Stimulated activated naive CD8-positive, alpha-beta T cell treated with anti-CD3 and anti-CD28 coated beads, Interleukin-15, Interleukin-2, amounts not matched to agents 100 ng/mL and 50 ng/mL, for 24 hours (primary cell): ENCODE data around the gene DLX4.

Experiments used
- H3K27ac Mint-ChIP-seq: one replicate; pipeline ENCODE4 v1.8.0; 2021; ENCODE audit warnings: mild to moderate bottlenecking, mixed read lengths
- H3K27me3 Mint-ChIP-seq: one replicate; pipeline ENCODE4 v1.8.0; 2021; ENCODE audit warnings: mixed read lengths
- H3K36me3 Mint-ChIP-seq: one replicate; pipeline ENCODE4 v1.8.0; 2021; ENCODE audit warnings: low read depth, mixed read lengths
- H3K4me1 Mint-ChIP-seq: one replicate; pipeline ENCODE4 v1.8.0; 2021; ENCODE audit warnings: low read depth, mixed read lengths
- H3K4me3 Mint-ChIP-seq: one replicate; pipeline ENCODE4 v1.8.0; 2021; ENCODE audit warnings: mild to moderate bottlenecking, mixed read lengths
- H3K9me3 Mint-ChIP-seq: one replicate; pipeline ENCODE4 v1.8.0; 2021; ENCODE audit warnings: mixed read lengths

DLX4 gene

DNA sequence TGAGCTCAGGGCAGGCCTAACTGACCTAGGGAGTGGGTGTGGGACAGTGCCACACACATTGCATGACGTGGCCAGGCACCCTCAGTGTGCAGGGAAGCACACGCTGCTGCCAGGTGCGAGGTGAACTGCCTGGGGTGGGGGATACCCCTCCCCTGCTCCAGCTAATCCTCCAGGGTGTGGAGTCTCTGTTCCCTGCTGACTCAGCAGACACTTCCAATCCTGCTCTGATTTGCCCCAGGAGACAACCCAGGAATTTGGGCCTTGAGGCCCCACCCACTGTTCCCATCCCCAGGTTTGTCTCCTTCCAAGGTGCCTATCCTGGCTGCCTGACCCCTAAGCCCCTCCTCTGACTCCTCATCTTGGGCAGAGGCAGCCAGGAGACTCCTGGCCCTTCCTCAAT is 15.3 kb downstream of the DLX4 start:
- Mint-ChIP-seq H3K27ac (no peak overlapping the region), H3K9me3 (no peaks in the 10 kb centered on the region), H3K36me3 (no peaks in the 10 kb centered on the region), H3K4me3 (no peak overlapping the region), H3K27me3 (peaks cover 48% of the 10 kb centered on the region), H3K4me1 (no peaks in the 10 kb centered on the region)

DNA sequence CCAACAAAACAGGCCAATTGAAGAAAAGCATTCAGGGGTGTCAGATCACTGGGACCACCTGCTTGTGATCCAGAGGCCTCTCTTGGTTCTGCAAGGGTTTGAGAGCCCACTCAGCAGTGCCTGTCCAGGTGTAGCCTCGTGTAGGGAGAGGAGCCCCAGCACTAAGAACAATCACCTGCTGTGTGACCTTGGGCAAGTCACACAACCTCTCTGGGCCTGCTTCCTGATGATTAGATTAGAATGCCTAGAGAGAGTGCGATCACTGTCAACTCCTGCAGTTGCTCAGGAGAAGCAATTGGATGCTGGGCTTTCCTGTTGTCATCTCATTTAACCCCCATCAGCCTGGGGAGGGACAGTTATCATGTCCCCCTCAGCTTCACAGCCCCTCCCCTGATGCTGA is 15.8 kb downstream of the DLX4 start:
- Mint-ChIP-seq H3K36me3 (no peaks in the 10 kb centered on the region), H3K27me3 (peaks cover 47% of the 10 kb centered on the region), H3K27ac (no peak overlapping the region), H3K4me1 (no peaks in the 10 kb centered on the region), H3K4me3 (no peak overlapping the region), H3K9me3 (no peaks in the 10 kb centered on the region)

DNA sequence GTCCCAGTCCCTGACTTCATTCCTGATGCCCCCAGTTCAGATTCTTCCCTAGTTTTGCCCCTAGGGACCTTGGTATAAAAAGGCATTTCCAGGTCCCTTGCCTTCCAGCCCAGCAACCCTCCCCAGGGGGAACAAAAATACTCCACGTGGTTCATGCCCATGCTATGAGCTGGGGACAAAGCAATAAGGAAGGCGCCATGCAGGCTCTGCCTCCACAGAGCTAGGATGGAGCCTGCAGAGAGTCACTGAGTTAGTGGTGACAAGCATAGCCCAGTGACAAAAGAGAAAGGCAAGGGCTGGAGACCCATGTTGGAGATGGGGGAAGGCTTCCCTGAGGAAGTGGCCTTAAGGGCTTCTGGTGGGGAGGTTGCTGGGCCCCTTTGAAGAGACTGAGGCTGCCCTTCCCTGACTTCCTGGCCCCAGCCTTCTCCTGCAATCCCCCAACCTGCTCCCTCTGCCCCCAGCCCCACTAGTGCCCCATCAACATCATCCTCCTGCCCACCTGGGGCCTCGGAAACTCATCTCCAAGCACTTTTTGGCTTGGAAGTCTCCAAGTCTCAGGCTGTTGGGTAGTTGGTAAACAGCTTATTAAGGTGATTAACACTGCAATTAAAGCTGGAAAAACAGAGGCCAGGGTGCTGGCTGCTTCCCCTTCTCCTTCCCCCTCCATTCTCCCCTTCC is 16.5 kb downstream of the DLX4 start:
- Mint-ChIP-seq H3K4me3 (no peak overlapping the region), H3K4me1 (no peaks in the 10 kb centered on the region), H3K27me3 (peaks cover 54% of the 10 kb centered on the region), H3K36me3 (no peaks in the 10 kb centered on the region), H3K27ac (no peak overlapping the region), H3K9me3 (no peaks in the 10 kb centered on the region)

DNA sequence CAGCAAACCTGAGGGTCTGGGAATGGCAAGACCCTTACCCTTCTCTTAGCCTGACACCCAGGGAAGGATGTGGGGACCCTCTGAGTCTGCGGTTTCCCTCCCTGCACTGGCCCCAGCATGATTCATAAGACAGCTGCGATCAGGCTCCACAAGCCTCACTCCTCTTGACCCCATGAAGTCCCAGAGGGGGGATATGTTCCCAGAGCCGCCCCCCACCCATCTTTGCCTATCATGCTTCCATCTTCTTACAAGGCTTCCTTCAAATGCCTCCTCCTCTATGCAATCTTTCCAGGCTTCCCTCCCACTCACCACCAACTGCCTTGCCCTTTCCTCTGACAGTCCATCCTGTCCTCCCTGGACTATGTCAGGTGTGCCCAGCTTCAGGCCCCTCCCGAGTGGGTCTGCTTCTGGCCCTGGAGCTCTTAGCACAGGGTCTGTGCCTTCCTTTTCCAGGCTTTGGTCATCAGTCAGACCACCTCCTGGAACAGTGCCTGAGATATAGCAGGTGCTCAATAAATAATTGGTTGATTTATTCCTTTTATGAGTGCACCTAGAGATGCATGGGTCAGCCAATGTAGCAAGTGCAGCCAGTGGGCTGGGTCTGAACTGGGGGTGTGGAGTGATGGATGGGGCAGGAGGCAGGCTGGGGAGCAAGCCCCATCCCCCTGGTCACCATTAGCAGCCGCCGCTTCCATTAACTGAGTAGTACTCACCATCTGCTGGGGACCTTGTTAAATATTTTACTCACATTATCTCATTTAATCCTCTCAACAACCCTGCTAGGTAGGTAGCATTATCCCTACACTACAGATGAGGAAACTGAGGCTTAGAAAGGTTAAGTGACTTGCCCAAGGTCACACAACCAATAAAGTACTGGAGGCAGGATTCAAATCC is 17.7 kb downstream of the DLX4 start:
- Mint-ChIP-seq H3K4me1 (no peaks in the 10 kb centered on the region), H3K27me3 (peaks cover 55% of the 10 kb centered on the region), H3K4me3 (no peak overlapping the region), H3K36me3 (no peaks in the 10 kb centered on the region), H3K27ac (no peak overlapping the region), H3K9me3 (no peaks in the 10 kb centered on the region)

DNA sequence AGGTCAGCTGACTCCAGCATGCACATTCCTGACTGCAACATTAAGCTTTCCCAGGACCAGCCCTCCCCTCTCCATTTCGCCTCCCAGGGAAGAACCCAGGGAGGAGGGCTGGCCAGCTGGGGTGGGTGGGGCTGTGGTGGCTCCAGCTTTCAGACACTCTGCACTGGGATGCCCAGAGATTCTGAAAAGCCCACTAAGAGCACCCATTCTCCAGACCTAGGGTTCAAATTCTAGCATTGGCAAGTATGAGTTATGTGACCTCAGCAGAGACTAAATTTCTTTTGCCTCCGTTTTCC is 18.2 kb downstream of the DLX4 start:
- Mint-ChIP-seq H3K27me3 (peaks cover 55% of the 10 kb centered on the region), H3K4me1 (no peaks in the 10 kb centered on the region), H3K27ac (no peak overlapping the region), H3K4me3 (no peak overlapping the region), H3K9me3 (no peaks in the 10 kb centered on the region), H3K36me3 (no peaks in the 10 kb centered on the region)

DNA sequence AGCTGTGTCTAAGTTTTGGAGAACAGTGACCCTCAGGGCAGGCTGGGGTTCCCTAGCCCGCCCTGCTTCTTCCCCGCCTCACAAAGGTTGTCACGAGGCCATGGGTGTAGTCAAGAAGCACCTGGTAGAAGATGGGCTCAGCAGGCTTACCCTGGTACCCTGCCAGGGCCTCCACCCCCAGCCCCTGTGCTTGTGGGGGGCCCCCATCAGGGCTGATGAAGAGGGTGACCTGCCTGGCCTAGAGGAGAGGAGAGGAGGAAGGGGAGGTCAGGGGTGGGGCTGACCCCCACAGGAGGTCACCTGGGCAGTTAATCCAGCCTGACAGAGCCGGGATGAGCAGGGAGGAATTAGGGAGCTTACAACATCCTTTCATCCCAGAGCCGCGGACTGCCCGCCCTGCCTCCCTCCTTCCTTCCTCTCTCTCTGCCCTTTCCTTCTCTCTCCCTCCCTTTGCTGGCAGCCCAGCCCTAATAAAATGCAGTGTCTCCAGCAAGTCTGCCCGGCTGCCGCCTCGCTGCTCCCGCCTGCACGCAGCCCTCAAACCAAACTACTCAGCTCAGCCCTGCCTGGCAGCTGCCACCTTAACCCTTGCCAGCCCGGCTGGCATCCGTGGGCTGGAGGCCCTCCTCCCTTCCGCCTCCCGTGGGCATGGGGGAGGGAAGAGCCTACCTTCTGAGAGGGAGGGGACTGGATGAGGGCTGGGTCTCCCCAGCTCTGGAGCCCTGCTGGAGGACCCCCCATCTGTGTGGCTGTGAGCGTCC is 18.9 kb downstream of the DLX4 start:
- H3K4me3 Mint-ChIP-seq, result no peak overlapping the region
- H3K27ac Mint-ChIP-seq, result no peak overlapping the region
- peaks cover 59% of the 10 kb centered on the region for H3K27me3 Mint-ChIP-seq
- H3K9me3 Mint-ChIP-seq, result no peaks in the 10 kb centered on the region
- H3K4me1 Mint-ChIP-seq, result peaks cover 2% of the 10 kb centered on the region
- no peaks in the 10 kb centered on the region for H3K36me3 Mint-ChIP-seq

DNA sequence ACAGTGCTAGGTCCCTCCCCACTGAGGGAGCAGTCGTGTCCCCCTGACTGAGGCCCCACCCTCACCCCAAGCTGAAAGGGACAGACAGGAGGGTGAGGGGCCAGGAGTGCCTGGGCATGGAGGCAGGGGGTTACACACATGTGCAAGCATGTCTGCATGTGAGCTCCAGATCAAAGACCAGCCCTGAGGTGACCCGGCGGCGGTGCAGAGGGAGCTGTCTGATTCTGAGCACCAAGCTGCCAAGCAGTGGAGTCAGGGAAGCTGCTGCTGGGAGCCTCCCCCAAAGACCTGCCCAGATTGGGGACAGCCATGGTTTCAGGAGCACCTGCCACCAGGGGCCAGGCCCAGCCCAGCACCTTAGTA is 20.5 kb downstream of the DLX4 start:
- H3K36me3 Mint-ChIP-seq, result no peaks in the 10 kb centered on the region
- H3K4me1 Mint-ChIP-seq, result peaks cover 12% of the 10 kb centered on the region
- no peak overlapping the region for H3K4me3 Mint-ChIP-seq
- peaks cover 64% of the 10 kb centered on the region for H3K27me3 Mint-ChIP-seq
- H3K9me3 Mint-ChIP-seq, result no peaks in the 10 kb centered on the region
- H3K27ac Mint-ChIP-seq, result no peak overlapping the region

DNA sequence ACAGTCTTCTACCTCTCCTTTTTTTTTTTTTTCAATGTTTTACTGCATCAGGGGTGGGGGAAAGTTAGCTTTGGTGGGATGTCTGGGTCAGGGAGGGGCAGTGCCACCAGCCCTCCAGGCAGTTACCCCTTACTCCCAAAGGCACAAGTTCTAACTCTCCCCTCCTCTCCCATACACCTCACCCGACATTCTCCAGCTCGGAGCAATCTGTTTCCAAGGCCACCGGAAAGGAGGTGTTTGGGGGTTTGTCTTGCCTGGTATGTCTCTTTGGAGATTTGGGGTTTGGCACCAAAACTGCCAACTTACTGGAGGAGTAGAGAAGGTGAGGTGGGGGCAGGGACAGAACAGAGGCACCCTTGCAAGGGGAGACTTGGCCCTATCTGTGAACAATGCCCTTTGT is 21.3 kb downstream of the DLX4 start:
- Mint-ChIP-seq H3K9me3 (no peaks in the 10 kb centered on the region), H3K4me3 (no peak overlapping the region), H3K27ac (no peak overlapping the region), H3K27me3 (peaks cover 72% of the 10 kb centered on the region), H3K4me1 (peaks cover 19% of the 10 kb centered on the region), H3K36me3 (no peaks in the 10 kb centered on the region)

DNA sequence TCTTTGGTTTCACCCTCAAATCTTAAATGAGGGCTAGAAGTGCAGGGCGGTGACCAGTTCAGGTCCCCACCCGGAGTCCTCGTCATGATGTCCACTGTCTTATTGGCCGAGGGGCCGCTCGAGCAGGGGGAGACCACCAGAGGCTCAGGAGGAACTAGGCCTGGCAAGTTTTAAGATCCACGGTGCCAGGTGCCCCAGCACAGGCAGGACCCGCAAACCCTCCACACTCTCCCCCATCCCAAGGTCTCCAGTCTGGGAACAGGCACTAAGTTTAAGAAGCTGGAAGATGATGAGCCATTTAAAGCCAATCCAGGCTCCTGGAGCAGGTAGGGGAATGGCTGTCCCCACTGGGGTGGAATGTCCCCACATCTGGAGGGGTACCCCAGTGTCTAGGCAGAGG is 21.9 kb downstream of the DLX4 start:
- no peak overlapping the region for H3K4me3 Mint-ChIP-seq
- no peaks in the 10 kb centered on the region for H3K9me3 Mint-ChIP-seq
- no peak overlapping the region for H3K27ac Mint-ChIP-seq
- no peaks in the 10 kb centered on the region for H3K36me3 Mint-ChIP-seq
- peaks cover 21% of the 10 kb centered on the region for H3K4me1 Mint-ChIP-seq
- H3K27me3 Mint-ChIP-seq, result peaks cover 77% of the 10 kb centered on the region

DNA sequence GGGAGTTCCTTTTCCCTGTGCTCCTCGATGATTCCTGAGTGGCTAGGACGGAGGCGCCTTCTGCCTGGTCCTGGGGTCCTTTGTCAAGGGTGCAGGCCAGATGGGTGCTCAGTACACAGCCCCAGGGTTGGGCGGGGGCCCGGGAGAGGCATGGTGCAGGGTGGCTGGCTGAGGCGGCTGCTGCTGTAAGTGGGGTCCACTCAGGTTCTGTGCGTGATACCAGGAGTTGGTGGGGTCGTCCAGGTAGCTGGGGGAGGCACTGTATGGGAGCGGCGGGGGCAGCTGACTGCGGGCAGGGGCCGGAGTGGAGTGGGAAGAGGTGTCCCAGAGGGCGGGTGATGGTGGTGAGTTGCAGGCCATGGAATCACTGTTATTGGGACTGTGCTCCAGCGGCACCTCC is 22.4 kb downstream of the DLX4 start:
- H3K4me1 Mint-ChIP-seq, result peaks cover 23% of the 10 kb centered on the region
- peaks cover 81% of the 10 kb centered on the region for H3K27me3 Mint-ChIP-seq
- H3K27ac Mint-ChIP-seq, result no peak overlapping the region
- H3K4me3 Mint-ChIP-seq, result no peak overlapping the region
- H3K9me3 Mint-ChIP-seq, result no peaks in the 10 kb centered on the region
- H3K36me3 Mint-ChIP-seq, result no peaks in the 10 kb centered on the region

DNA sequence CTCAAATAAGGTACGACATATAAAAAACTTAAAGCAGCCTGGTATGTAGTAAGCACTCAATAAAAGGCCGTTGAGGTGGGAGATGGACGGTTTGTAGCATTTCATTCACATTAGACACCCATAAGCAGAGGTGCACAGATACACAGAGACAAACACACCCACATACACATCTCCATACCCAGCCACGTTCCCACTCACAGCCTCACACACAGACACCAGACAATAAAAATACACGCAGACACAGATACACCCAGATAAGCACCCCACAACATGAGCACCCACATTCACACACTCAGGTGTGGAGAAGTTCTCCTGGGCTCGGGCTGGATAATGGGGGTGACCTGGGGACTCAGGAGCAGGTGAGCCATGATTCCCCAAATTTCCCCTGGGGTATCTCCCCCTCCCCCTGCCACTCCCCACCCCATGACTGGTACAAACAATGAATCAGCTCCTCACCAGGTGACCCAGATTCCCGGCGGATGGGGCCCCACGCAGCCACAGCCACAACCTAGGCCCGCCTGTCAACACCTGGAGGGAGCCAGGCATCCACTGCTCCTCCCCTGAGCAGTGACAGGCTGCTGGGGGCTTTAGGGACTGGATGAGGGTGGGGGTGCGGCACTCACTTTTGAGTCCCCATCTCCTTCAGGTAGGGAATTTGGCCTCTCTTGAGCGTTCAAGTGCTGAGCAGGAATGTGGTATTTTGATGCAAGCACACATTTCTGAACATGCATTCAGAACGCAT is 23.4 kb downstream of the DLX4 start:
- Mint-ChIP-seq H3K4me1 (peaks cover 26% of the 10 kb centered on the region), H3K4me3 (peak overlapping the region; percentile 75)

DNA sequence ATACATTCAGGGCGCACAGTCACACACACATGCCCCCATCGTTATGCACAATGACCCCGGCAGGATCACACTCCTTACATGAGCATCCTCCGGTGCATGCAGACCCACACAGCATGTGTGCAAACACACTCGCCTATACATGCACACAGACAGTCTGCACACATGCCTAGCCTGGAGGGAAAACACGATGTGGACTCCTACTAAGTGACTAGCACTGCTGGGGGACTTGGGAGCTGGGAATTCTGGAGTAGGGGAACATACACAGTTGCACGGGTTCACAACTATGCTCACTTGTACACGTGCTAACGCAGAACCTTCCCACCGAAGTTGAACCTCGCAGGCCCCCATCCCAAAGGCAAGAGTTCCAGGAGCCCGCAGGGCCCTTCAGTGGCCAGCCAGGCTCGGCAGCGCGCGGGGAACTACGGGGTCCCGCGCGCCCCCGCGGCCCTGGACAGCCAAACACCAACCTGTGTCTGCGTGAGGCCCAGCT is 24.0 kb downstream of the DLX4 start:
- H3K4me3 Mint-ChIP-seq, result peak overlapping the region; percentile 75
- H3K27ac Mint-ChIP-seq, result no peak overlapping the region

More for the DNA sequence above, 23.4 kb downstream of the DLX4 start:
- no peaks in the 10 kb centered on the region for H3K36me3 Mint-ChIP-seq
- peaks cover 77% of the 10 kb centered on the region for H3K27me3 Mint-ChIP-seq
- H3K27ac Mint-ChIP-seq, result no peak overlapping the region
- H3K9me3 Mint-ChIP-seq, result no peaks in the 10 kb centered on the region

DNA sequence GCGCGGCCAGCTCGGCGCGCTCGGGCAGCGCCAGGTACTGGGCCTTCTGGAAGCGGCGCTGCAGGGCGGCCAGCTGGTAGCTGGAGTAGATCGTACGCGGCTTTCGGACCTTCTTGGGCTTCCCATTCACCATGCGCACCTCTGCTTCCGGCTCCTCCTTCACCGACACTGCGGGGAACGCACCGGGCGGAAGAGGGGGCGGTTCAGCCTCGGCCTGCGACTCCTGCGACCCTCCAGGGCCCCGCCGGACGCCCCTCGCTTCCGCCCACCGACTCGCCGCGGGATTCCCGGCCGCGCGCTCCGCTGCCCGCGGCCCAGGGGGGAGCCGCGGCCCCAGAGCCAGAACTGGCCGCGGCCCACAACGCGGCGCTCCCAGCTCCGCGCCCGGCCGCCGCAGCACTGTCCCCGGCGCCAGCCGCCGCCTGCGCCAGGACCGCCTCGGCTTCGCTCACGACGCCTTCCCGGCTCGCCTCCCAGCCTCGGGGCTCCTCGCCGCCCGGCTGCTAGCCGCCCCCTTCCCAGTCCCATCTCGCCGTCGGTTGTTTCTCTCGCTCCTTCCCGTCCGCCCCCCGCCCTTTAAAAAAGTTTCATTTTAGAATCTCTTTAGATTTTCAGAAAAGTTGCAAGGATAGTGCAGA is 24.6 kb downstream of the DLX4 start:
- H3K4me1 Mint-ChIP-seq, result peaks cover 28% of the 10 kb centered on the region
- H3K27ac Mint-ChIP-seq, result no peak overlapping the region
- H3K27me3 Mint-ChIP-seq, result peaks cover 76% of the 10 kb centered on the region
- H3K4me3 Mint-ChIP-seq, result peak overlapping the region; percentile 77
- H3K36me3 Mint-ChIP-seq, result no peaks in the 10 kb centered on the region
- H3K9me3 Mint-ChIP-seq, result no peaks in the 10 kb centered on the region

More for the DNA sequence above, 24.0 kb downstream of the DLX4 start:
- H3K9me3 Mint-ChIP-seq, result no peaks in the 10 kb centered on the region
- H3K27me3 Mint-ChIP-seq, result peaks cover 76% of the 10 kb centered on the region
- H3K36me3 Mint-ChIP-seq, result no peaks in the 10 kb centered on the region
- H3K4me1 Mint-ChIP-seq, result peaks cover 26% of the 10 kb centered on the region
